HEK293 (cell line): ENCODE data around the gene ADAMTS12.

Experiments
- CTCF ChIA-PET: fragments of 350-600 bp; formaldehyde crosslinking; extraction: SDS; loops from one replicate; lab custom pipeline; 2021; ENCODE audit warnings: antibody characterized with exemption; lab: Yijun Ruan, JAX
- POLR2A ChIA-PET: fragments of 300-600 bp; formaldehyde crosslinking; extraction: SDS; loops from one replicate; lab custom pipeline; 2020; ENCODE audit warnings: antibody characterized with exemption, inconsistent platforms; lab: Yijun Ruan, JAX
- H3K27ac ChIP-seq: fragments of 200-500 bp; sonication (Bioruptor generic); 2 replicates; pipeline ENCODE4 v1.5.1; 2014; ENCODE audit warnings: low read depth, low read length, control low read depth, inconsistent platforms; ENCODE audit errors: extremely low read depth
- H3K36me3 ChIP-seq, 2 experiments: fragments of 200-500 bp in 1 of 2; sonication (Bioruptor generic) in 1 of 2; 1 replicate in 1 of 2; 2 replicates in 1 of 2; pipeline ENCODE4 v1.5.1; 2014 to 2017; ENCODE audit warnings: inconsistent platforms in 2 of 2, low read length in 2 of 2; ENCODE audit not compliant: control insufficient read depth in 2 of 2, insufficient read depth in 1 of 2
- H3K4me1 ChIP-seq: fragments of 200-500 bp; sonication (Bioruptor generic); 2 replicates; pipeline ENCODE4 v1.5.1; 2014; ENCODE audit warnings: mild to moderate bottlenecking, low read length, inconsistent platforms; ENCODE audit not compliant: control insufficient read depth, insufficient read depth
- H3K4me3 ChIP-seq: 2 replicates; pipeline ENCODE4 v1.5.1; 2011; ENCODE audit warnings: low read depth, mild to moderate bottlenecking, control low read depth, low read length, moderate library complexity
- H3K9me3 ChIP-seq: fragments of 200-500 bp; sonication (Bioruptor generic); 2 replicates; pipeline ENCODE4 v1.5.1; 2014; ENCODE audit warnings: low read depth, low read length, inconsistent platforms; ENCODE audit not compliant: control insufficient read depth, insufficient read depth
- BCL11A ChIP-seq: fragments of 450-650 bp; formaldehyde crosslinking; IDR thresholded peaks from 2 replicates; pipeline ENCODE4 v1.5.1; 2016; ENCODE audit warnings: low read depth, missing biosample characterization, missing genetic modification characterization
- BCL11B ChIP-seq: fragments of 450-650 bp; formaldehyde crosslinking; IDR thresholded peaks from 2 replicates; pipeline ENCODE4 v1.5.1; 2016; ENCODE audit warnings: low read depth, missing biosample characterization, missing genetic modification characterization
- CTCF ChIP-seq: fragments of 450-650 bp; formaldehyde crosslinking; IDR thresholded peaks from 2 replicates; pipeline ENCODE4 v1.5.1; 2016; ENCODE audit warnings: missing biosample characterization, missing genetic modification characterization
- HOXC10 ChIP-seq: sonication (generic); formaldehyde crosslinking; IDR thresholded peaks from 2 replicates; pipeline ENCODE4 v1.8.1; 2023; ENCODE audit warnings: mild to moderate bottlenecking, missing genetic modification reagents
- MZF1 ChIP-seq: fragments of 450-650 bp; formaldehyde crosslinking; IDR thresholded peaks from 2 replicates; pipeline ENCODE4 v1.5.1; 2017; ENCODE audit warnings: missing biosample characterization, missing genetic modification characterization, borderline replicate concordance
- REPIN1 ChIP-seq: fragments of 450-650 bp; formaldehyde crosslinking; IDR thresholded peaks from 2 replicates; pipeline ENCODE4 v1.5.1; 2017; ENCODE audit warnings: missing biosample characterization, missing genetic modification characterization, low read depth
- ZBTB21 ChIP-seq: fragments of 450-650 bp; formaldehyde crosslinking; IDR thresholded peaks from 2 replicates; pipeline ENCODE4 v1.5.1; 2017; ENCODE audit warnings: missing biosample characterization, missing genetic modification characterization
- ZFHX2 ChIP-seq: fragments of 450-650 bp; formaldehyde crosslinking; conservative IDR thresholded peaks from 2 replicates; pipeline ENCODE4 v1.5.1; 2016; ENCODE audit warnings: missing biosample characterization, missing genetic modification characterization
- ZNF148 ChIP-seq: fragments of 450-650 bp; formaldehyde crosslinking; IDR thresholded peaks from 2 replicates; pipeline ENCODE4 v1.5.0; 2017; ENCODE audit warnings: missing biosample characterization, missing genetic modification characterization, borderline replicate concordance
- ZNF155 ChIP-seq: fragments of 450-650 bp; formaldehyde crosslinking; IDR thresholded peaks from 2 replicates; pipeline ENCODE4 v1.5.1; 2016; ENCODE audit warnings: missing biosample characterization, missing genetic modification characterization
- ZNF16 ChIP-seq: fragments of 450-650 bp; formaldehyde crosslinking; IDR thresholded peaks from 2 replicates; pipeline ENCODE4 v1.5.1; 2016; ENCODE audit warnings: low read depth, missing biosample characterization, missing genetic modification characterization
- ZNF350 ChIP-seq: fragments of 450-650 bp; formaldehyde crosslinking; IDR thresholded peaks from 2 replicates; pipeline ENCODE4 v1.5.0; 2017; ENCODE audit warnings: missing biosample characterization, mild to moderate bottlenecking, missing genetic modification characterization
- ZNF404 ChIP-seq: fragments of 450-650 bp; formaldehyde crosslinking; IDR thresholded peaks from 2 replicates; pipeline ENCODE4 v1.5.1; 2017; ENCODE audit warnings: missing biosample characterization, missing genetic modification characterization
- ZNF530 ChIP-seq: fragments of 450-650 bp; formaldehyde crosslinking; IDR thresholded peaks from 2 replicates; pipeline ENCODE4 v1.5.1; 2016; ENCODE audit warnings: low read depth, missing biosample characterization, missing genetic modification characterization
- ZNF629 ChIP-seq: fragments of 450-650 bp; formaldehyde crosslinking; IDR thresholded peaks from 2 replicates; pipeline ENCODE4 v1.5.1; 2017; ENCODE audit warnings: missing biosample characterization, missing genetic modification characterization
- ZNF658 ChIP-seq: fragments of 450-650 bp; formaldehyde crosslinking; IDR thresholded peaks from 2 replicates; pipeline ENCODE4; 2016; ENCODE audit warnings: missing biosample characterization, missing genetic modification characterization
- ZNF777 ChIP-seq: fragments of 450-650 bp; formaldehyde crosslinking; IDR thresholded peaks from 2 replicates; pipeline ENCODE4 v1.5.1; 2017; ENCODE audit warnings: missing biosample characterization, missing genetic modification characterization, borderline replicate concordance
- ZNF830 ChIP-seq: fragments of 450-650 bp; IDR thresholded peaks from 2 replicates; pipeline ENCODE4 v1.5.0; 2018; ENCODE audit warnings: missing biosample characterization, missing genetic modification characterization, low read depth, mild to moderate bottlenecking, moderate library complexity
- TF ChIP-seq, protein P1 (sequence below): fragments of 450-650 bp; formaldehyde crosslinking; optimal IDR thresholded peaks from 2 replicates; pipeline ENCODE3; 2016; ENCODE audit warnings: missing biosample characterization, mild to moderate bottlenecking, missing genetic modification characterization
- TF ChIP-seq, protein P2 (sequence below): fragments of 450-650 bp; IDR thresholded peaks from 2 replicates; pipeline ENCODE4 v1.5.1; 2018; ENCODE audit warnings: missing biosample characterization, missing genetic modification characterization

ADAMTS12 gene

DNA sequence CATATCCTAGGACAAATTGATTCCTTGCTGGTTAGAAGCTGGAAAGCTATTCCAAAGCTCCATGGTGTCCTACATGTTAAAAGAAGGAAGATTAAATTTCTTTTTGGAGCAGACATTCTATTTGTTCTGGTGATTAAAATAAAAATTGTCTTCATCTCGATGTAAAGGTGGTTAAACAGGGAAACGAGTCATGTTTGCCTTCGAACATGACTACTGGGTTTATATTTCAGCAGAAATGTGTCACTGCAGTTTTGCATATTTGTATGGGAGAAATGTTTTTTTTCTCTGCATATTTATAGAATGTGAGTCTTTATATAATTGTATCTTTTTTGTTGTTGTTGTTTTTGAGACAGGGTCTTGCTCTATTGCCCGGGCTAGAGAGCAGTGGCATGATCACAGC, 36.4 kb downstream of the ADAMTS12 start (continued):
- TF ChIP-seq, protein P1, sequence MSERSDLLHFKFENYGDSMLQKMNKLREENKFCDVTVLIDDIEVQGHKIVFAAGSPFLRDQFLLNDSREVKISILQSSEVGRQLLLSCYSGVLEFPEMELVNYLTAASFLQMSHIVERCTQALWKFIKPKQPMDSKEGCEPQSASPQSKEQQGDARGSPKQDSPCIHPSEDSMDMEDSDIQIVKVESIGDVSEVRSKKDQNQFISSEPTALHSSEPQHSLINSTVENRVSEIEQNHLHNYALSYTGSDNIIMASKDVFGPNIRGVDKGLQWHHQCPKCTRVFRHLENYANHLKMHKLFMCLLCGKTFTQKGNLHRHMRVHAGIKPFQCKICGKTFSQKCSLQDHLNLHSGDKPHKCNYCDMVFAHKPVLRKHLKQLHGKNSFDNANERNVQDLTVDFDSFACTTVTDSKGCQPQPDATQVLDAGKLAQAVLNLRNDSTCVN (tag by site-specific recombination): no peak
- no peak for TF ChIP-seq ZNF350

DNA sequence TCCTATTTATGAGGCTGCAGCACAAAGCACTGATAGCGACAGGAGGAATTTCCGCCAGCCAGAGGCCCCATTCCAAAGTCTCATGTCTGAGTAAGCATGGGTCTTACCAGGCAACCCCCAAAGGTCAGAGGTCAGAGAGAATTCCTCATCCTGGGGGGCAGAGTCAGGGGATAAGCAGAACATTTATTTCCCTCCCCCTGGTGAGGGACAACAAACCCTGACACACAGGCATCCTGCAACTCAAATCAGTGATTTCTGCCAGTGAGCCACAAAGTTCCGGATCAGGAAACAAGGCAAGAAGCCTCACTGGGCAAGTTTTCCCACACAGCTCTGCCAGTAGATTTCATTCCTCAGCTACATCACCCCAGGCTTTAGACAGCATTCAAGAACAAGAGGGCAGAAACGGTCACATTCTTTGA, 37.0 kb downstream of the ADAMTS12 start:
- no peak overlapping the region for H3K4me3 ChIP-seq
- no peak overlapping the region for H3K27ac ChIP-seq
- no peaks in the 10 kb centered on the region for H3K4me1 ChIP-seq
- POLR2A ChIA-PET: no interaction called here
- no peaks in the 10 kb centered on the region for H3K9me3 ChIP-seq
- no peak for TF ChIP-seq ZNF530 (tag by site-specific recombination)
- no peak for TF ChIP-seq ZNF777 (tag by site-specific recombination)
- TF ChIP-seq ZNF16: no peak
- no peak for TF ChIP-seq MZF1
- TF ChIP-seq ZNF404 (tag by site-specific recombination): no peak
- TF ChIP-seq ZBTB21 (tag by site-specific recombination): no peak
- TF ChIP-seq REPIN1 (tag by site-specific recombination): no peak
- TF ChIP-seq ZNF155 (tag by site-specific recombination): no peak
- no peak for TF ChIP-seq BCL11A (tag by site-specific recombination)
- no peak for TF ChIP-seq BCL11B (tag by site-specific recombination)
- no peak for TF ChIP-seq ZNF830 (tag by site-specific recombination)
- TF ChIP-seq, protein P2, sequence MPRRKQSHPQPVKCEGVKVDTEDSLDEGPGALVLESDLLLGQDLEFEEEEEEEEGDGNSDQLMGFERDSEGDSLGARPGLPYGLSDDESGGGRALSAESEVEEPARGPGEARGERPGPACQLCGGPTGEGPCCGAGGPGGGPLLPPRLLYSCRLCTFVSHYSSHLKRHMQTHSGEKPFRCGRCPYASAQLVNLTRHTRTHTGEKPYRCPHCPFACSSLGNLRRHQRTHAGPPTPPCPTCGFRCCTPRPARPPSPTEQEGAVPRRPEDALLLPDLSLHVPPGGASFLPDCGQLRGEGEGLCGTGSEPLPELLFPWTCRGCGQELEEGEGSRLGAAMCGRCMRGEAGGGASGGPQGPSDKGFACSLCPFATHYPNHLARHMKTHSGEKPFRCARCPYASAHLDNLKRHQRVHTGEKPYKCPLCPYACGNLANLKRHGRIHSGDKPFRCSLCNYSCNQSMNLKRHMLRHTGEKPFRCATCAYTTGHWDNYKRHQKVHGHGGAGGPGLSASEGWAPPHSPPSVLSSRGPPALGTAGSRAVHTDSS (tag by site-specific recombination): no peak
- no peak for TF ChIP-seq ZFHX2 (tag by site-specific recombination)
- no peak for TF ChIP-seq ZNF148 (tag by site-specific recombination)
- no peak for TF ChIP-seq ZNF658
- TF ChIP-seq ZNF629 (tag by site-specific recombination): no peak
- TF ChIP-seq CTCF (tag by site-specific recombination): no peak
- no peak for TF ChIP-seq HOXC10 (CRISPR knock-in tag)
- TF ChIP-seq, all 188 proteins: peak for 0
- H3K36me3 ChIP-seq: no peaks in the 10 kb centered on the region
- CTCF ChIA-PET: no interaction called here
